Measurements from ENCODE around the gene TNNT2. TPM values are rescaled to one million over a fixed set of nuclear protein-coding genes. Genes with fewer than 3 reads are reported as not detected.

The TNNT2 gene
- total RNA-seq, 1 donor from 2014 or later, result 6.1 TPM

- peaks cover 28% of the 10 kb centered on the region for H3K27me3 ChIP-seq (ENCODE audit: insufficient read depth, low read length)
- no peak for TF ChIP-seq EZH2 (IDR thresholded peaks at IDR 0.05; ENCODE audit: insufficient read depth, low read length)
- TF ChIP-seq, protein P1, sequence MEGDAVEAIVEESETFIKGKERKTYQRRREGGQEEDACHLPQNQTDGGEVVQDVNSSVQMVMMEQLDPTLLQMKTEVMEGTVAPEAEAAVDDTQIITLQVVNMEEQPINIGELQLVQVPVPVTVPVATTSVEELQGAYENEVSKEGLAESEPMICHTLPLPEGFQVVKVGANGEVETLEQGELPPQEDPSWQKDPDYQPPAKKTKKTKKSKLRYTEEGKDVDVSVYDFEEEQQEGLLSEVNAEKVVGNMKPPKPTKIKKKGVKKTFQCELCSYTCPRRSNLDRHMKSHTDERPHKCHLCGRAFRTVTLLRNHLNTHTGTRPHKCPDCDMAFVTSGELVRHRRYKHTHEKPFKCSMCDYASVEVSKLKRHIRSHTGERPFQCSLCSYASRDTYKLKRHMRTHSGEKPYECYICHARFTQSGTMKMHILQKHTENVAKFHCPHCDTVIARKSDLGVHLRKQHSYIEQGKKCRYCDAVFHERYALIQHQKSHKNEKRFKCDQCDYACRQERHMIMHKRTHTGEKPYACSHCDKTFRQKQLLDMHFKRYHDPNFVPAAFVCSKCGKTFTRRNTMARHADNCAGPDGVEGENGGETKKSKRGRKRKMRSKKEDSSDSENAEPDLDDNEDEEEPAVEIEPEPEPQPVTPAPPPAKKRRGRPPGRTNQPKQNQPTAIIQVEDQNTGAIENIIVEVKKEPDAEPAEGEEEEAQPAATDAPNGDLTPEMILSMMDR (IDR thresholded peaks at IDR 0.05; ENCODE audit: insufficient read depth, low read depth, low read length), result no peak
- no peak for DNase-seq (ENCODE audit: low read depth)
- no peaks in the 10 kb centered on the region for H3K79me2 ChIP-seq (ENCODE audit: insufficient read depth, low read length)
- H3K9me3 ChIP-seq (ENCODE audit: insufficient read depth, low read depth, low read length), result no peaks in the 10 kb centered on the region
- no peak overlapping the region for H3K4me3 ChIP-seq (ENCODE audit: insufficient read depth, low read depth, low read length)
- Mint-ChIP-seq H3K4me3 (ENCODE audit: unreplicated experiment) (no peak overlapping the region), H3K4me1 (ENCODE audit: low read depth, unreplicated experiment) (no peaks in the 10 kb centered on the region), H3K27ac (ENCODE audit: unreplicated experiment) (no peak overlapping the region), H3K9me3 (ENCODE audit: unreplicated experiment) (peaks cover 3% of the 10 kb centered on the region), H3K27me3 (ENCODE audit: low read depth, unreplicated experiment) (peaks cover 54% of the 10 kb centered on the region), H3K36me3 (ENCODE audit: low read depth, unreplicated experiment) (no peaks in the 10 kb centered on the region)
- H3K9ac ChIP-seq (ENCODE audit: low read length), result no peak overlapping the region
- H3K4me1 ChIP-seq (ENCODE audit: insufficient read depth, low read length), result no peaks in the 10 kb centered on the region
- H4K20me1 ChIP-seq (ENCODE audit: insufficient read depth, low read length), result no peaks in the 10 kb centered on the region
- no peak overlapping the region for H2AFZ ChIP-seq (ENCODE audit: low read depth, low read length)
- no peak for FAIRE-seq
- H3K36me3 ChIP-seq (ENCODE audit: insufficient read depth, low read length), result no peaks in the 10 kb centered on the region
- H3K4me2 ChIP-seq (ENCODE audit: low read length), result no peak overlapping the region
- no peak overlapping the region for H3K27ac ChIP-seq (ENCODE audit: low read depth, low read length)
Measured at GRCh38 chr1:201414051-201414738, 36.7 kb upstream of the TNNT2 start.

- H3K4me1 Mint-ChIP-seq (ENCODE audit: low read depth, unreplicated experiment), result peaks cover 3% of the 10 kb centered on the region
- no peak overlapping the region for H3K27ac ChIP-seq (ENCODE audit: low read depth, low read length)
- H3K79me2 ChIP-seq (ENCODE audit: insufficient read depth, low read length), result no peaks in the 10 kb centered on the region
- DNase-seq (ENCODE audit: low read depth), result no peak
- H3K4me3 ChIP-seq (ENCODE audit: insufficient read depth, low read depth, low read length), result no peak overlapping the region
- no peak overlapping the region for H3K27ac Mint-ChIP-seq (ENCODE audit: unreplicated experiment)
- peaks cover 29% of the 10 kb centered on the region for H3K27me3 ChIP-seq (ENCODE audit: insufficient read depth, low read length)
- no peaks in the 10 kb centered on the region for H3K36me3 Mint-ChIP-seq (ENCODE audit: low read depth, unreplicated experiment)
- H3K9ac ChIP-seq (ENCODE audit: low read length), result no peak overlapping the region
- H3K9me3 Mint-ChIP-seq (ENCODE audit: unreplicated experiment), result peaks cover 3% of the 10 kb centered on the region
- TF ChIP-seq, protein P1 (IDR thresholded peaks at IDR 0.05; ENCODE audit: insufficient read depth, low read depth, low read length), result no peak
- TF ChIP-seq EZH2 (IDR thresholded peaks at IDR 0.05; ENCODE audit: insufficient read depth, low read length), result no peak
- no peak overlapping the region for H3K4me2 ChIP-seq (ENCODE audit: low read length)
- H3K36me3 ChIP-seq (ENCODE audit: insufficient read depth, low read length), result no peaks in the 10 kb centered on the region
- FAIRE-seq, result no peak
- no peak overlapping the region for H3K4me3 Mint-ChIP-seq (ENCODE audit: unreplicated experiment)
- no peaks in the 10 kb centered on the region for H4K20me1 ChIP-seq (ENCODE audit: insufficient read depth, low read length)
- H3K27me3 Mint-ChIP-seq (ENCODE audit: low read depth, unreplicated experiment), result peaks cover 50% of the 10 kb centered on the region
- H3K4me1 ChIP-seq (ENCODE audit: insufficient read depth, low read length), result no peaks in the 10 kb centered on the region
- H3K9me3 ChIP-seq (ENCODE audit: insufficient read depth, low read depth, low read length), result no peaks in the 10 kb centered on the region
- H2AFZ ChIP-seq (ENCODE audit: low read depth, low read length), result no peak overlapping the region
Measured at GRCh38 chr1:201411292-201411691, 33.8 kb upstream of the TNNT2 start.

DNA sequence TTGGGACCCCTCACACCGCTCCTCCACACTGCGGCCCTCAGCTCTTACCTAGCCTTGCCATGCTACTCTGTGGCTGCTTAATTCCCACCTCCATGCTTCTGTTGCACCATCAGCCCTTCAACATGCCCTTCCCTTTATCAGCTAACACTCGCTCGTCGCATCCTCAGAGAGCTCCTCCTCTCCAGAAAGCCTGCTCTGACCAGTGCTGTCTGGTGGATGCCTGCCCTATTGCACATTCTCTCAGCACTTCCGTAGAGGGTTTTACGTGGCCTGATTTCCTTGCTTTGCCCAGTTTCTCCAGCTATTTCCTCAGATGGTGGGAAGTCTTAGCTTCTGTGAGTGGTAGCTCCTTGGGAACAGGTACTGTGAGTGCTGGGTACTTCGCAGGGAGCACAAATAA is 32.0 kb upstream of the TNNT2 start:
- Histone ChIP-seq H3K36me3 (ENCODE audit: insufficient read depth, low read length) (no peaks in the 10 kb centered on the region), H3K9me3 (ENCODE audit: insufficient read depth, low read depth, low read length) (no peaks in the 10 kb centered on the region), H3K4me2 (ENCODE audit: low read length) (no peak overlapping the region), H3K27me3 (ENCODE audit: insufficient read depth, low read length) (peaks cover 23% of the 10 kb centered on the region), H3K79me2 (ENCODE audit: insufficient read depth, low read length) (no peaks in the 10 kb centered on the region), H3K27ac (ENCODE audit: low read depth, low read length) (no peak overlapping the region), H3K4me1 (ENCODE audit: insufficient read depth, low read length) (no peaks in the 10 kb centered on the region), H3K9ac (ENCODE audit: low read length) (no peak overlapping the region), H3K4me3 (ENCODE audit: insufficient read depth, low read depth, low read length) (no peak overlapping the region), H2AFZ (ENCODE audit: low read depth, low read length) (no peak overlapping the region), H4K20me1 (ENCODE audit: insufficient read depth, low read length) (no peaks in the 10 kb centered on the region)
- DNase-seq (ENCODE audit: low read depth), result no peak
- H3K27ac Mint-ChIP-seq (ENCODE audit: unreplicated experiment), result no peak overlapping the region
- FAIRE-seq, result no peak
- no peaks in the 10 kb centered on the region for H3K9me3 Mint-ChIP-seq (ENCODE audit: unreplicated experiment)
- H3K4me3 Mint-ChIP-seq (ENCODE audit: unreplicated experiment), result no peak overlapping the region
- TF ChIP-seq, protein P1 (IDR thresholded peaks at IDR 0.05; ENCODE audit: insufficient read depth, low read depth, low read length), result no peak
- H3K4me1 Mint-ChIP-seq (ENCODE audit: low read depth, unreplicated experiment), result peaks cover 4% of the 10 kb centered on the region
- H3K27me3 Mint-ChIP-seq (ENCODE audit: low read depth, unreplicated experiment), result peaks cover 39% of the 10 kb centered on the region
- H3K36me3 Mint-ChIP-seq (ENCODE audit: low read depth, unreplicated experiment), result no peaks in the 10 kb centered on the region
